T-helper 1 cell treated with Interleukin-12 subunit alpha and Interleukin-12 subunit beta and Interleukin-4 antibody, amounts not matched to agents 30 μg/mL and 1 μg/mL, for 36 hours (primary cell): ENCODE measurements around the gene FZD10.

Source experiments
- H3K27ac Mint-ChIP-seq: one replicate; pipeline ENCODE4 v1.8.0; 2021; ENCODE audit warnings: mild to moderate bottlenecking, mixed read lengths
- H3K27me3 Mint-ChIP-seq: one replicate; pipeline ENCODE4 v1.8.0; 2021; ENCODE audit warnings: low read depth, mixed read lengths
- H3K36me3 Mint-ChIP-seq: one replicate; pipeline ENCODE4 v1.8.0; 2021; ENCODE audit warnings: low read depth, mixed read lengths
- H3K4me1 Mint-ChIP-seq: one replicate; pipeline ENCODE4 v1.8.0; 2021; ENCODE audit warnings: low read depth, mixed read lengths
- H3K4me3 Mint-ChIP-seq: one replicate; pipeline ENCODE4 v1.8.0; 2021; ENCODE audit warnings: mild to moderate bottlenecking, moderate library complexity, mixed read lengths
- H3K9me3 Mint-ChIP-seq: one replicate; pipeline ENCODE4 v1.8.0; 2021; ENCODE audit warnings: mixed read lengths

The FZD10 gene

GRCh38 chr12:130127532-130127911, 34.7 kb upstream of the FZD10 start:
- Mint-ChIP-seq H3K27me3 (no peaks in the 10 kb centered on the region), H3K4me1 (no peaks in the 10 kb centered on the region), H3K36me3 (no peaks in the 10 kb centered on the region), H3K9me3 (no peaks in the 10 kb centered on the region), H3K4me3 (no peak overlapping the region), H3K27ac (no peak overlapping the region)

GRCh38 chr12:130127912-130128789, 34.1 kb upstream of the FZD10 start:
- Mint-ChIP-seq H3K4me1 (no peaks in the 10 kb centered on the region), H3K9me3 (no peaks in the 10 kb centered on the region), H3K27me3 (no peaks in the 10 kb centered on the region), H3K4me3 (no peak overlapping the region), H3K36me3 (no peaks in the 10 kb centered on the region), H3K27ac (no peak overlapping the region)

GRCh38 chr12:130128790-130129735, 33.2 kb upstream of the FZD10 start:
- Mint-ChIP-seq H3K27ac (no peak overlapping the region), H3K9me3 (no peaks in the 10 kb centered on the region), H3K4me3 (no peak overlapping the region), H3K36me3 (no peaks in the 10 kb centered on the region), H3K4me1 (no peaks in the 10 kb centered on the region), H3K27me3 (no peaks in the 10 kb centered on the region)

- Mint-ChIP-seq H3K9me3 (peaks cover 6% of the 10 kb centered on the region), H3K4me3 (no peak overlapping the region), H3K27me3 (no peaks in the 10 kb centered on the region), H3K27ac (no peak overlapping the region), H3K4me1 (no peaks in the 10 kb centered on the region), H3K36me3 (no peaks in the 10 kb centered on the region)
These were observed 31.9 kb upstream of the FZD10 start for GRCh38 chr12:130130346-130130745.

- Mint-ChIP-seq H3K36me3 (no peaks in the 10 kb centered on the region), H3K9me3 (peaks cover 7% of the 10 kb centered on the region)
These were observed 31.2 kb upstream of the FZD10 start for GRCh38 chr12:130131025-130131424.

GRCh38 chr12:130131801-130132200, 30.5 kb upstream of the FZD10 start:
- no peaks in the 10 kb centered on the region for H3K4me1 Mint-ChIP-seq
- H3K36me3 Mint-ChIP-seq = no peaks in the 10 kb centered on the region
- H3K27ac Mint-ChIP-seq = no peak overlapping the region
- no peak overlapping the region for H3K4me3 Mint-ChIP-seq
- H3K9me3 Mint-ChIP-seq = peaks cover 7% of the 10 kb centered on the region
- H3K27me3 Mint-ChIP-seq = no peaks in the 10 kb centered on the region

More at GRCh38 chr12:130131025-130131424, 31.2 kb upstream of the FZD10 start:
- Mint-ChIP-seq H3K27ac (no peak overlapping the region), H3K27me3 (no peaks in the 10 kb centered on the region), H3K4me1 (no peaks in the 10 kb centered on the region), H3K4me3 (no peak overlapping the region)

- H3K27ac Mint-ChIP-seq = no peak overlapping the region
- H3K9me3 Mint-ChIP-seq = peaks cover 7% of the 10 kb centered on the region
- no peaks in the 10 kb centered on the region for H3K27me3 Mint-ChIP-seq
- no peaks in the 10 kb centered on the region for H3K4me1 Mint-ChIP-seq
- no peak overlapping the region for H3K4me3 Mint-ChIP-seq
- H3K36me3 Mint-ChIP-seq = no peaks in the 10 kb centered on the region
These were observed 29.3 kb upstream of the FZD10 start for GRCh38 chr12:130132831-130133511.

- no peak overlapping the region for H3K27ac Mint-ChIP-seq
- peaks cover 7% of the 10 kb centered on the region for H3K9me3 Mint-ChIP-seq
- no peak overlapping the region for H3K4me3 Mint-ChIP-seq
- no peaks in the 10 kb centered on the region for H3K36me3 Mint-ChIP-seq
- H3K27me3 Mint-ChIP-seq = no peaks in the 10 kb centered on the region
- no peaks in the 10 kb centered on the region for H3K4me1 Mint-ChIP-seq
These were observed 28.3 kb upstream of the FZD10 start for GRCh38 chr12:130133851-130134562.

GRCh38 chr12:130134563-130134915, 27.7 kb upstream of the FZD10 start:
- no peaks in the 10 kb centered on the region for H3K4me1 Mint-ChIP-seq
- H3K27ac Mint-ChIP-seq = no peak overlapping the region
- H3K36me3 Mint-ChIP-seq = no peaks in the 10 kb centered on the region
- H3K4me3 Mint-ChIP-seq = no peak overlapping the region
- H3K9me3 Mint-ChIP-seq = peaks cover 7% of the 10 kb centered on the region
- no peaks in the 10 kb centered on the region for H3K27me3 Mint-ChIP-seq

- Mint-ChIP-seq H3K27me3 (no peaks in the 10 kb centered on the region), H3K4me3 (no peak overlapping the region), H3K27ac (no peak overlapping the region), H3K4me1 (no peaks in the 10 kb centered on the region), H3K9me3 (peaks cover 7% of the 10 kb centered on the region), H3K36me3 (no peaks in the 10 kb centered on the region)
These were observed 25.7 kb upstream of the FZD10 start for GRCh38 chr12:130136509-130137039.

GRCh38 chr12:130137040-130138018, 24.9 kb upstream of the FZD10 start:
- Mint-ChIP-seq H3K4me3 (no peak overlapping the region), H3K36me3 (no peaks in the 10 kb centered on the region), H3K27ac (no peak overlapping the region), H3K9me3 (peaks cover 7% of the 10 kb centered on the region), H3K4me1 (no peaks in the 10 kb centered on the region), H3K27me3 (no peaks in the 10 kb centered on the region)

- H3K36me3 Mint-ChIP-seq = no peaks in the 10 kb centered on the region
- H3K4me3 Mint-ChIP-seq = no peak overlapping the region
- no peaks in the 10 kb centered on the region for H3K27me3 Mint-ChIP-seq
- no peak overlapping the region for H3K27ac Mint-ChIP-seq
- peaks cover 7% of the 10 kb centered on the region for H3K9me3 Mint-ChIP-seq
- H3K4me1 Mint-ChIP-seq = no peaks in the 10 kb centered on the region
These were observed 23.8 kb upstream of the FZD10 start for GRCh38 chr12:130138478-130138877.
